SK-N-SH (cell line): ENCODE measurements around the gene NSUN7. TPM values are rescaled to one million over a fixed set of nuclear protein-coding genes. Genes with fewer than 3 reads are reported as not detected.

Experiments
- CTCF ChIA-PET: fragments of 300-600, 350-600 bp; formaldehyde crosslinking; extraction: SDS; loops from one replicate; lab custom pipeline; 2021; lab: Yijun Ruan, JAX
- POLR2A ChIA-PET: fragments of 350-600 bp; sonication (Branson Sonifier 250); formaldehyde crosslinking; extraction: SDS; loops from one replicate; lab custom pipeline; 2020; ENCODE audit warnings: antibody characterized with exemption, inconsistent platforms; lab: Yijun Ruan, JAX
- DNase-seq: peaks from one replicate; pipeline ENCODE4 v3.0.0; 2012
- H2AFZ ChIP-seq: fragments of 200-600 bp; sonication (generic); 2 replicates; pipeline ENCODE4 v1.8.1; 2016; ENCODE audit warnings: antibody characterized with exemption, mild to moderate bottlenecking, low read depth
- H3F3A ChIP-seq: fragments of 200-600 bp; sonication (generic); replicated peaks from 2 replicates; pipeline ENCODE3; 2016; ENCODE audit warnings: antibody characterized with exemption, mild to moderate bottlenecking; ENCODE audit not compliant: insufficient read depth
- H3K27ac ChIP-seq, 2 experiments: fragments of 200-500 bp in 1 of 2; fragments of 200-600 bp in 1 of 2; sonication (Bioruptor generic) in 1 of 2; sonication (generic), shearing (Covaris generic) in 1 of 2; 2 replicates each; pipeline versions ENCODE4 v1.5.1 to v1.6.1; 2014 to 2016; ENCODE audit warnings: low read depth in 2 of 2, inconsistent platforms in 1 of 2, low read length in 1 of 2, mild to moderate bottlenecking in 1 of 2, mixed read lengths in 1 of 2
- H3K27me3 ChIP-seq: fragments of 200-600 bp; sonication (generic), shearing (Covaris generic); 2 replicates; pipeline ENCODE4 v1.6.1; 2016; ENCODE audit warnings: mixed run types; ENCODE audit not compliant: insufficient read depth
- H3K36me3 ChIP-seq, 2 experiments: fragments of 200-500 bp in 1 of 2; fragments of 200-600 bp in 1 of 2; sonication (Bioruptor generic) in 1 of 2; sonication (generic) in 1 of 2; replicated peaks in 1 of 2; 2 replicates each; pipeline versions ENCODE3 to v1.5.1; 2014 to 2016; ENCODE audit warnings: low read length in 1 of 2, mild to moderate bottlenecking in 1 of 2; ENCODE audit not compliant: insufficient read depth in 2 of 2, control insufficient read depth in 1 of 2
- H3K4me1 ChIP-seq, 2 experiments: fragments of 200-500 bp in 1 of 2; fragments of 200-600 bp in 1 of 2; sonication (Bioruptor generic) in 1 of 2; sonication (generic), shearing (Covaris generic) in 1 of 2; 2 replicates each; pipeline versions ENCODE4 v1.5.1 to v1.6.1; 2014 to 2016; ENCODE audit warnings: low read depth in 1 of 2, low read length in 1 of 2, mixed run types in 1 of 2; ENCODE audit not compliant: insufficient read depth in 2 of 2, control insufficient read depth in 1 of 2
- H3K4me2 ChIP-seq: fragments of 200-600 bp; sonication (generic), shearing (Covaris generic); 2 replicates; pipeline ENCODE4 v1.6.1; 2017; ENCODE audit warnings: mixed run types
- H3K4me3 ChIP-seq, 2 experiments: fragments of 200-500 bp in 1 of 2; fragments of 200-600 bp in 1 of 2; sonication (Bioruptor generic) in 1 of 2; sonication (generic), shearing (Covaris generic) in 1 of 2; 2 replicates each; pipeline versions ENCODE4 v1.5.1 to v1.8.1; 2014 to 2016; ENCODE audit warnings: low read depth in 2 of 2, inconsistent platforms in 1 of 2, low read length in 1 of 2, mild to moderate bottlenecking in 1 of 2, mixed read lengths in 1 of 2, moderate library complexity in 1 of 2
- H3K79me2 ChIP-seq: fragments of 200-600 bp; sonication (generic); 2 replicates; pipeline ENCODE4 v1.8.1; 2017; ENCODE audit warnings: mild to moderate bottlenecking; ENCODE audit not compliant: insufficient read depth
- H3K9ac ChIP-seq: fragments of 200-600 bp; sonication (generic); 2 replicates; pipeline ENCODE4 v1.6.1; 2017; ENCODE audit warnings: mixed run types
- H3K9me2 ChIP-seq: fragments of 200-600 bp; sonication (generic); 2 replicates; pipeline ENCODE4 v1.6.1; 2017; ENCODE audit warnings: mixed run types
- H3K9me3 ChIP-seq: fragments of 200-600 bp; sonication (generic); 2 replicates; pipeline ENCODE4 v1.6.1; 2017; ENCODE audit warnings: mixed run types, mild to moderate bottlenecking, moderate library complexity
- H4K20me1 ChIP-seq: fragments of 200-600 bp; sonication (generic); 2 replicates; pipeline ENCODE4 v1.6.1; 2017; ENCODE audit warnings: mild to moderate bottlenecking, mixed run types; ENCODE audit not compliant: insufficient read depth
- CTCF ChIP-seq: fragments of 200-600 bp; sonication (generic); IDR thresholded peaks from 2 replicates; pipeline ENCODE4 v1.6.1; 2017; ENCODE audit warnings: antibody characterized with exemption, mild to moderate bottlenecking, moderate library complexity
- EZH2phosphoT487 ChIP-seq: fragments of 200-600 bp; sonication (generic); IDR thresholded peaks from 2 replicates; pipeline ENCODE4 v1.6.1; 2017; ENCODE audit warnings: low read depth, mixed run types, mild to moderate bottlenecking, antibody characterized with exemption, moderate library complexity, borderline replicate concordance
- FOSL2 ChIP-seq: IDR thresholded peaks from 2 replicates; pipeline ENCODE4 v1.4.0; 2012; ENCODE audit warnings: low read depth, mild to moderate bottlenecking, moderate library complexity, borderline replicate concordance
- FOXM1 ChIP-seq: IDR thresholded peaks from 2 replicates; pipeline ENCODE4 v1.4.0; 2012; ENCODE audit warnings: low read depth, mild to moderate bottlenecking
- JUND ChIP-seq: IDR thresholded peaks from 2 replicates; pipeline ENCODE4 v1.4.0; 2012
- MAX ChIP-seq: IDR thresholded peaks from 2 replicates; pipeline ENCODE4 v1.4.0; 2012; ENCODE audit warnings: low read depth
- MEF2A ChIP-seq: IDR thresholded peaks from 2 replicates; pipeline ENCODE4 v1.4.0; 2012; ENCODE audit warnings: low read depth, borderline replicate concordance
- POLR2AphosphoS5 ChIP-seq: IDR thresholded peaks from 2 replicates; pipeline ENCODE4 v1.6.1; 2012; ENCODE audit warnings: low read depth, low read length
- RXRA ChIP-seq: IDR thresholded peaks from 2 replicates; pipeline ENCODE4 v1.4.0; 2012; ENCODE audit warnings: low read depth, mild to moderate bottlenecking, borderline replicate concordance
- SMC3 ChIP-seq: IDR thresholded peaks from 2 replicates; pipeline ENCODE4 v1.6.1; 2012; ENCODE audit warnings: low read depth, low read length, improper control_type of control experiment
- TCF12 ChIP-seq: IDR thresholded peaks from 2 replicates; pipeline ENCODE4 v1.4.0; 2012
- USF1 ChIP-seq: IDR thresholded peaks from 2 replicates; pipeline ENCODE4 v1.4.0; 2012; ENCODE audit warnings: low read depth, borderline replicate concordance
- USF2 ChIP-seq: fragments of 150-350 bp; IDR thresholded peaks from 2 replicates; pipeline ENCODE4 v1.6.1; 2017; ENCODE audit warnings: antibody characterized with exemption, low read length, low read depth, borderline replicate concordance
- YY1 ChIP-seq: IDR thresholded peaks from 2 replicates; pipeline ENCODE4 v1.4.0; 2012; ENCODE audit warnings: low read depth, mild to moderate bottlenecking
- ZBTB33 ChIP-seq: IDR thresholded peaks from 2 replicates; pipeline ENCODE4 v1.4.0; 2012; ENCODE audit warnings: low read depth, borderline replicate concordance
- WGBS: methylation state at CpG from one replicate; pipeline ENCODE4 v1.1.6; 2017; ENCODE audit warnings: low lambda C conversion rate; 5-methylcytosine and 5-hydroxymethylcytosine counted together
- polyA plus RNA-seq, 3 experiments: library from polyadenylated mRNA; depleted of rRNA; stranded (reverse); fragments of >200 nt; gene quantifications; 2 replicates each; pipeline ENCODE4 v1.2.3, GENCODE V29; 2012

NSUN7 gene
- polyA plus RNA-seq, 1 of the 3 experiments (the other 2 are of a cell fraction): 0.28 TPM

- 91% methylated on average over 11 of the region's 11 CpGs for WGBS
- peaks cover 47 to 57% of the 10 kb centered on the region in 2 experiments for H3K36me3 ChIP-seq
- no peak for DNase-seq
- H3K4me1 ChIP-seq: no peaks in the 10 kb centered on the region
- H4K20me1 ChIP-seq: no peaks in the 10 kb centered on the region
- no peaks in the 10 kb centered on the region for H3F3A ChIP-seq
- no peaks in the 10 kb centered on the region for H3K79me2 ChIP-seq
- H3K9me3 ChIP-seq: no peaks in the 10 kb centered on the region
- no peak overlapping the region for H2AFZ ChIP-seq
- CTCF ChIA-PET: interaction anchor here (0.9 to 1.0 kb wide), 2 partner anchors 10 to 156 kb away, joined by 3 read pairs; no protein-coding TSS in a partner anchor
- no peak overlapping the region for H3K4me2 ChIP-seq
- no peaks in the 10 kb centered on the region for H3K27me3 ChIP-seq
- no peaks in the 10 kb centered on the region for H3K9me2 ChIP-seq
- POLR2A ChIA-PET: no interaction called here
- H3K4me3 ChIP-seq: no peak overlapping the region
- TF ChIP-seq CTCF (no peak), EZH2phosphoT487 (no peak), TCF12 (no peak), YY1 (no peak), ZBTB33 (no peak), RXRA (no peak), JUND (no peak), POLR2AphosphoS5 (no peak), USF1 (no peak), FOSL2 (no peak), MEF2A (no peak), FOXM1 (no peak), USF2 (no peak), MAX (no peak), SMC3 (no peak)
- TF ChIP-seq, all 33 proteins: peak for 0
- H3K27ac ChIP-seq: no peak overlapping the region
- no peak overlapping the region for H3K9ac ChIP-seq
Observed at GRCh38 chr4:40820101-40820500, 70.3 kb downstream of the NSUN7 start.
